ENCODE data around the gene DOK4. TPM values are rescaled to one million over a fixed set of nuclear protein-coding genes. Genes with fewer than 3 reads are reported as not detected.

Gene DOK4
- total and polyA plus RNA-seq, 2 of the 8 experiments (the other 6 are each of a cell fraction or from before 2014, with no cell fraction given): 24.0 to 28.9 TPM

DNA sequence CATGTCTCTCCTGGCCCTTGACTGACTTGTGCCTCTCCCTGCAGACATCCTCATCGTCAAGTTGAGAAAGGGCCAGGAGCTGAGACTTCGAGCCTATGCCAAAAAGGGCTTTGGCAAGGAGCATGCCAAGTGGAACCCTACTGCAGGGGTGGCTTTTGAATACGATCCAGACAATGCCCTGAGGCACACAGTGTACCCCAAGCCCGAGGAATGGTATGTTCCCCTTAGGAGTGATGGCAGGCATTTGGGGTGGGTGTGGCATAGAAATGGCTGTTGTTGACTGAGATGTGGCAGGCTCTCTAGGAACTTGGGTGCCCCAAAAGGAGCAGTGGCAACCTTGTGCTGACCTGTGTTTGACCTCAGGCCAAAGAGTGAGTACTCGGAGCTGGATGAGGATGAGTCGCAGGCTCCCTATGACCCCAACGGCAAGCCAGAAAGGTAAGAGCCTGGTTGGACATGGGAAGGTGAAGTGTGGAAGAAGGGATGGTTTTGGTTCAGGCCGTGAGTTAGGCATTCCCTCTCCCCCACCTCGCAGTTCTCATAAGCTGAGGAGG is 16.3 kb downstream of the DOK4 start:
- Histone ChIP-seq H3K36me3 (ENCODE audit: control insufficient read depth in 2 of 4, insufficient read depth in 4 of 4, low read length in 3 of 4) (peaks cover 20 to 68% (median 46%) of the 10 kb centered on the region in 4 experiments), H2BK12ac (ENCODE audit: low read depth, low read length) (no peak overlapping the region), H3K9me3 (ENCODE audit: insufficient read depth in 2 of 2, low read depth in 1 of 2, low read length in 1 of 2) (no peaks in the 10 kb centered on the region), H3K79me1 (ENCODE audit: low read depth, low read length) (peaks cover 5% of the 10 kb centered on the region; the same call in 1 of the 2 replicates), H4K91ac (replicated peaks; ENCODE audit: insufficient read length, low read length) (no peak overlapping the region), H3K56ac (replicated peaks; ENCODE audit: insufficient read length, low read depth, low read length) (no peak overlapping the region), H3K79me2 (ENCODE audit: control insufficient read depth in 1 of 2, insufficient read depth in 2 of 2, low read length in 2 of 2) (peaks cover 0 to 5% of the 10 kb centered on the region in 2 experiments; a peak in 1 of 4 replicates), H2BK15ac (ENCODE audit: low read length) (no peak overlapping the region), H3K23ac (ENCODE audit: insufficient read length) (no peak overlapping the region), H3K27me3 (replicated peaks in 1 of 4; ENCODE audit: control insufficient read depth in 3 of 4, extremely low read depth in 1 of 4, insufficient read depth in 3 of 4, low read length in 3 of 4) (no peaks in the 10 kb centered on the region), H3K4me1 (replicated peaks in 1 of 4; ENCODE audit: control insufficient read depth in 3 of 4, insufficient read depth in 4 of 4, low read length in 3 of 4) (peaks cover 5 to 26% (median 20%) of the 10 kb centered on the region in 4 experiments), H2BK5ac (ENCODE audit: low read depth, low read length) (no peak overlapping the region), H3K9ac (replicated peaks in 1 of 4; ENCODE audit: extremely low read depth in 1 of 4, low read depth in 3 of 4, low read length in 3 of 4) (no peak overlapping the region), H2AFZ (ENCODE audit: low read length) (no peak overlapping the region), H3K14ac (ENCODE audit: insufficient read length) (no peak overlapping the region), H3K4me2 (ENCODE audit: insufficient read depth in 1 of 2, low read depth in 2 of 2, low read length in 2 of 2) (no peak overlapping the region), H4K8ac (ENCODE audit: extremely low read depth, insufficient read depth, low read length) (no peak overlapping the region), H3K27ac (ENCODE audit: low read depth, low read length) (no peak overlapping the region), H3K23me2 (ENCODE audit: low read depth, low read length) (no peaks in the 10 kb centered on the region), H2AK5ac (ENCODE audit: low read depth, low read length) (no peak overlapping the region), H3K18ac (ENCODE audit: extremely low read depth, low read length) (no peak overlapping the region), H4K5ac (ENCODE audit: insufficient read length, low read depth, low read length) (no peak overlapping the region), H3K4me3 (ENCODE audit: extremely low read depth in 1 of 4, insufficient read depth in 2 of 4, low read depth in 3 of 4, low read length in 4 of 4) (no peak overlapping the region), H2BK120ac (replicated peaks; ENCODE audit: low read depth, low read length) (no peak overlapping the region), H4K20me1 (replicated peaks in 1 of 2; ENCODE audit: control insufficient read depth in 1 of 2, insufficient read depth in 2 of 2, low read length in 2 of 2) (peaks cover 2% of the 10 kb centered on the region in 2 experiments), H3K4ac (replicated peaks; ENCODE audit: insufficient read length, low read depth, low read length) (no peak overlapping the region), H2BK20ac (ENCODE audit: low read length) (no peak overlapping the region)
- WGBS, 2 experiments (ENCODE audit: extremely low coverage in 1 of 2, insufficient coverage in 1 of 2, insufficient read length in 1 of 2, insufficient replicate concordance in 2 of 2, low coverage in 1 of 2, low lambda C conversion rate in 2 of 2, missing lambda C conversion rate in 1 of 2): 91% methylated on average over 9 of the region's 9 CpGs; no CpG with 5 or more reads in 1 of the 2 experiments
- ChIA-PET POLR2A (ENCODE audit: partially characterized antibody) (interaction anchor here (1.9 kb wide), 1 partner anchor 9 kb away, joined by 6 read pairs; no protein-coding TSS in a partner anchor), CTCF (ENCODE audit: partially characterized antibody) (interaction anchor here (1.1 to 15.0 kb wide), 3 partner anchors 42 to 68 kb away, joined by 3 to 210 read pairs (median 3); no protein-coding TSS in a partner anchor)
- FAIRE-seq: no peak
- DNase-seq (ENCODE audit: low read depth in 1 of 2, low spot score in 2 of 2): no peak
- TF ChIP-seq YY1 (IDR thresholded peaks at IDR 0.05; ENCODE audit: low read depth, low read length) (no peak), TBP (IDR thresholded peaks at IDR 0.05; ENCODE audit: low read depth, low read length) (no peak), CHD2 (IDR thresholded peaks at IDR 0.05; ENCODE audit: low read length) (no peak), GTF2F1 (IDR thresholded peaks at IDR 0.05; ENCODE audit: borderline replicate concordance, low read depth, low read length) (no peak), ZNF274 (IDR thresholded peaks at IDR 0.05; ENCODE audit: borderline replicate concordance, extremely low read depth, low read length) (no peak), HDAC6 (IDR thresholded peaks at IDR 0.05; ENCODE audit: low read depth, low read length) (no peak), TEAD4 (IDR thresholded peaks at IDR 0.05; ENCODE audit: low read depth, low read length) (no peak), TCF12 (IDR thresholded peaks at IDR 0.05; ENCODE audit: low read depth, low read length) (no peak)
- TF ChIP-seq, protein P1, sequence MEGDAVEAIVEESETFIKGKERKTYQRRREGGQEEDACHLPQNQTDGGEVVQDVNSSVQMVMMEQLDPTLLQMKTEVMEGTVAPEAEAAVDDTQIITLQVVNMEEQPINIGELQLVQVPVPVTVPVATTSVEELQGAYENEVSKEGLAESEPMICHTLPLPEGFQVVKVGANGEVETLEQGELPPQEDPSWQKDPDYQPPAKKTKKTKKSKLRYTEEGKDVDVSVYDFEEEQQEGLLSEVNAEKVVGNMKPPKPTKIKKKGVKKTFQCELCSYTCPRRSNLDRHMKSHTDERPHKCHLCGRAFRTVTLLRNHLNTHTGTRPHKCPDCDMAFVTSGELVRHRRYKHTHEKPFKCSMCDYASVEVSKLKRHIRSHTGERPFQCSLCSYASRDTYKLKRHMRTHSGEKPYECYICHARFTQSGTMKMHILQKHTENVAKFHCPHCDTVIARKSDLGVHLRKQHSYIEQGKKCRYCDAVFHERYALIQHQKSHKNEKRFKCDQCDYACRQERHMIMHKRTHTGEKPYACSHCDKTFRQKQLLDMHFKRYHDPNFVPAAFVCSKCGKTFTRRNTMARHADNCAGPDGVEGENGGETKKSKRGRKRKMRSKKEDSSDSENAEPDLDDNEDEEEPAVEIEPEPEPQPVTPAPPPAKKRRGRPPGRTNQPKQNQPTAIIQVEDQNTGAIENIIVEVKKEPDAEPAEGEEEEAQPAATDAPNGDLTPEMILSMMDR (IDR thresholded peaks at IDR 0.05; ENCODE audit: control extremely low read depth in 1 of 3, insufficient read depth in 1 of 3, low read depth in 1 of 3, low read length in 3 of 3): no peak

Data from H1 (cell line).